ENCODE results near the gene TRIP13.

The TRIP13 gene

GRCh38 chr5:854966-855743 is 37.5 kb upstream of the TRIP13 start:
- DNase-seq (ENCODE audit: low read depth) = no peak

GRCh38 chr5:855771-856530 is 36.7 kb upstream of the TRIP13 start:
- DNase-seq (ENCODE audit: low read depth) = no peak

- no peak for DNase-seq (ENCODE audit: low read depth)
Observed at GRCh38 chr5:856531-857425, 35.9 kb upstream of the TRIP13 start.

GRCh38 chr5:858726-859125 is 34.0 kb upstream of the TRIP13 start:
- no peak for DNase-seq (ENCODE audit: low read depth)

GRCh38 chr5:859391-859790 is 33.3 kb upstream of the TRIP13 start:
- DNase-seq (ENCODE audit: low read depth) = no peak

GRCh38 chr5:859798-860296 is 32.8 kb upstream of the TRIP13 start:
- no peak for DNase-seq (ENCODE audit: low read depth)

- DNase-seq (ENCODE audit: low read depth) = no peak
Observed at GRCh38 chr5:860506-861150, 32.1 kb upstream of the TRIP13 start.

GRCh38 chr5:861442-862366 is 31.0 kb upstream of the TRIP13 start:
- no peak for DNase-seq (ENCODE audit: low read depth)

- peak; percentile 21 for DNase-seq (ENCODE audit: low read depth)
Observed at GRCh38 chr5:862367-863243, 30.1 kb upstream of the TRIP13 start.

GRCh38 chr5:863244-863805 is 29.4 kb upstream of the TRIP13 start:
- no peak for DNase-seq (ENCODE audit: low read depth)

- no peak for DNase-seq (ENCODE audit: low read depth)
Observed at GRCh38 chr5:864492-865167, 28.1 kb upstream of the TRIP13 start.

- no peak for DNase-seq (ENCODE audit: low read depth)
Observed at GRCh38 chr5:865168-865521, 27.5 kb upstream of the TRIP13 start.

- no peak for DNase-seq (ENCODE audit: low read depth)
Observed at GRCh38 chr5:865771-866170, 26.9 kb upstream of the TRIP13 start.

GRCh38 chr5:867300-867870 is 25.3 kb upstream of the TRIP13 start:
- DNase-seq (ENCODE audit: low read depth) = no peak

GRCh38 chr5:868428-869135 is 24.1 kb upstream of the TRIP13 start:
- no peak for DNase-seq (ENCODE audit: low read depth)

- DNase-seq (ENCODE audit: low read depth) = no peak
Observed at GRCh38 chr5:870956-871355, 21.7 kb upstream of the TRIP13 start.

GRCh38 chr5:871596-872298 is 20.9 kb upstream of the TRIP13 start:
- no peak for DNase-seq (ENCODE audit: low read depth)

Data from EH (cell line).